ENCODE measurements around the gene CDH5.

DNA sequence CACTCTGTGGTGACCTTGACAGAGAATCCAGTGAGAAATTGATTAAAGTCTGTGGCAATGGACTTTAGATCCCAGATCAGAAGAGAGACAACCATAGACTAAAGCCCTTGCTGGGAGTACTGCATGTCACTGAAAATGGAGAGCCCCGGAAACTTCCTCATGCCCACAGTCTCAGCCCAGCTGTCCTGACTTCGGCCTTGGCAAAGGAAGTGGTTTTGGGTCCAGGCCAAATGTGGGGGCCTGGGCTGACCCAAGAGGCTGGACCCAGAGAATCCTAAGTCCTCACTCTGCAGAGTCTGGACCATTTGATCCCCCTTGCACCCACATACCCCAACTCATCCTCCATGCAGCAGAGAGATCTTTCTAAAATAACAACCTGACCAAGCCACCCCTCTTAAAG, 55.9 kb downstream of the CDH5 start:
- TF ChIP-seq, protein P1, sequence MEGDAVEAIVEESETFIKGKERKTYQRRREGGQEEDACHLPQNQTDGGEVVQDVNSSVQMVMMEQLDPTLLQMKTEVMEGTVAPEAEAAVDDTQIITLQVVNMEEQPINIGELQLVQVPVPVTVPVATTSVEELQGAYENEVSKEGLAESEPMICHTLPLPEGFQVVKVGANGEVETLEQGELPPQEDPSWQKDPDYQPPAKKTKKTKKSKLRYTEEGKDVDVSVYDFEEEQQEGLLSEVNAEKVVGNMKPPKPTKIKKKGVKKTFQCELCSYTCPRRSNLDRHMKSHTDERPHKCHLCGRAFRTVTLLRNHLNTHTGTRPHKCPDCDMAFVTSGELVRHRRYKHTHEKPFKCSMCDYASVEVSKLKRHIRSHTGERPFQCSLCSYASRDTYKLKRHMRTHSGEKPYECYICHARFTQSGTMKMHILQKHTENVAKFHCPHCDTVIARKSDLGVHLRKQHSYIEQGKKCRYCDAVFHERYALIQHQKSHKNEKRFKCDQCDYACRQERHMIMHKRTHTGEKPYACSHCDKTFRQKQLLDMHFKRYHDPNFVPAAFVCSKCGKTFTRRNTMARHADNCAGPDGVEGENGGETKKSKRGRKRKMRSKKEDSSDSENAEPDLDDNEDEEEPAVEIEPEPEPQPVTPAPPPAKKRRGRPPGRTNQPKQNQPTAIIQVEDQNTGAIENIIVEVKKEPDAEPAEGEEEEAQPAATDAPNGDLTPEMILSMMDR (IDR thresholded peaks at IDR 0.05; ENCODE audit: extremely low read depth in 1 of 2, insufficient read depth in 1 of 2, low read depth in 1 of 2, low read length in 2 of 2) = no peak
- TF ChIP-seq EZH2 (IDR thresholded peaks at IDR 0.05; ENCODE audit: borderline replicate concordance, low read depth, low read length, severe bottlenecking) (no peak), FOS (IDR thresholded peaks at IDR 0.05; ENCODE audit: borderline replicate concordance, insufficient read depth, low read length) (no peak), MYC (IDR thresholded peaks at IDR 0.05; ENCODE audit: low read depth, low read length) (no peak), POLR2A (IDR thresholded peaks at IDR 0.05; ENCODE audit: low read depth, low read length) (no peak), POLR2AphosphoS5 (IDR thresholded peaks at IDR 0.05; ENCODE audit: insufficient read depth, low read depth, low read length) (no peak), GATA2 (IDR thresholded peaks at IDR 0.05; ENCODE audit: insufficient read depth, insufficient read length, low read depth, low read length) (no peak)
- TF ChIP-seq, protein P2, sequence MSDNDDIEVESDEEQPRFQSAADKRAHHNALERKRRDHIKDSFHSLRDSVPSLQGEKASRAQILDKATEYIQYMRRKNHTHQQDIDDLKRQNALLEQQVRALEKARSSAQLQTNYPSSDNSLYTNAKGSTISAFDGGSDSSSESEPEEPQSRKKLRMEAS (IDR thresholded peaks at IDR 0.05; ENCODE audit: insufficient read depth, insufficient read length) = no peak

Data from endothelial cell of umbilical vein (primary cell).